K562 treated with DMSO at 1 percent for 48 hours (cell line): ENCODE data around the gene CLASRP. TPM values are rescaled to one million over a fixed set of nuclear protein-coding genes. Genes with fewer than 3 reads are reported as not detected.

Source experiments
- total RNA-seq: library from RNA; unstranded; fragments of 300-600 nt; gene quantifications from 2 replicates; pipeline ENCODE4 v1.2.3, GENCODE V29; 2022; ENCODE audit warnings: low replicate concordance; ENCODE audit errors: extremely low read depth

The CLASRP gene
- not detected in 2 replicates for total RNA-seq

GRCh38 chr19:45038931-45039893 is at the start of gene CLASRP:
Gene CLASRP (plus strand): TSS chr19:45039045. CDS start chr19:45040213, 1,168 bp downstream.

GRCh38 chr19:45001087-45001739 is 37.6 kb upstream of the CLASRP start, which contains the start of gene RELB:
Gene RELB (plus strand): TSS chr19:45001464. CDS start chr19:45001580, 116 bp downstream.

GRCh38 chr19:45076029-45076850 is 37.4 kb downstream of the CLASRP start, which contains the start of gene ZNF296:
Gene ZNF296 (minus strand): TSS chr19:45076478. CDS start chr19:45076373, 105 bp downstream.

GRCh38 chr19:45079063-45079910 is 40.4 kb downstream of the CLASRP start, which contains the start of gene GEMIN7:
Gene GEMIN7 (plus strand): TSS chr19:45079260. CDS start chr19:45090115, 10,855 bp downstream.

GRCh38 chr19:45092747-45093678 is 54.2 kb downstream of the CLASRP start, which contains the start of gene PPP1R37:
Gene PPP1R37 (plus strand): TSS chr19:45093179. CDS start chr19:45093326, 147 bp downstream.

Other genes with a start within 250 kb of the CLASRP start
- not detected in 2 replicates for gene BCAM, start 229.9 kb upstream of the CLASRP start, total RNA-seq
- not detected in 2 replicates for gene NECTIN2, start 192.7 kb upstream of the CLASRP start, total RNA-seq
- not detected in 2 replicates for gene TOMM40, start 147.8 kb upstream of the CLASRP start, total RNA-seq
- gene APOE, start 133.2 kb upstream of the CLASRP start, total RNA-seq, result 593 and 1,577 TPM in 2 replicates
- gene APOC1, start 124.4 kb upstream of the CLASRP start, total RNA-seq, result not detected in 2 replicates
- not detected in 2 replicates for gene APOC4, start 96.8 kb upstream of the CLASRP start, total RNA-seq
- gene APOC2, start 93.0 kb upstream of the CLASRP start, total RNA-seq, result not detected in 2 replicates
- not detected in 2 replicates for gene CLPTM1, start 83.7 kb upstream of the CLASRP start, total RNA-seq
- gene RELB, start 37.6 kb upstream of the CLASRP start, total RNA-seq, result not detected in 2 replicates
- not detected in 2 replicates for gene ZNF296, start 37.4 kb downstream of the CLASRP start, total RNA-seq
- gene GEMIN7, start 40.2 kb downstream of the CLASRP start, total RNA-seq, result not detected in 2 replicates
- not detected in 2 replicates for gene PPP1R37, start 54.1 kb downstream of the CLASRP start, total RNA-seq
- not detected in 2 replicates for gene NKPD1, start 121.9 kb downstream of the CLASRP start, total RNA-seq
- gene TRAPPC6A, start 139.2 kb downstream of the CLASRP start, total RNA-seq, result not detected in 2 replicates
- not detected in 2 replicates for gene BLOC1S3, start 139.7 kb downstream of the CLASRP start, total RNA-seq
- gene EXOC3L2, start 206.4 kb downstream of the CLASRP start, total RNA-seq, result not detected in 2 replicates
- gene MARK4, start 212.2 kb downstream of the CLASRP start, total RNA-seq, result not detected in 2 replicates